Endothelial cell of umbilical vein (primary cell): ENCODE results near the gene MYO1A. TPM values are rescaled to one million over a fixed set of nuclear protein-coding genes. Genes with fewer than 3 reads are reported as not detected.

Source experiments
- BruUV-seq: library from RNA; stranded (reverse); fragments of 400-500 nt; replicated peaks from 2 replicates; lab custom pipeline; 2021; lab: Mats Ljungman, UMichigan
- CTCF ChIA-PET: fragments of 300-600, 350-600 bp; sonication (Branson Sonifier 250); formaldehyde crosslinking; loops from one replicate; lab custom pipeline; 2021; ENCODE audit warnings: antibody characterized with exemption, inconsistent platforms; lab: Charles Lee
- POLR2A ChIA-PET: fragments of 300-600, 350-600 bp; sonication (Branson Sonifier 250); formaldehyde crosslinking; loops from one replicate; lab custom pipeline; 2021; ENCODE audit warnings: antibody characterized with exemption, inconsistent platforms; lab: Charles Lee
- DNase-seq: peaks from one replicate; pipeline ENCODE4 v3.0.0-alpha.2; 2011; ENCODE audit warnings: low read depth, low spot score
- FAIRE-seq: peaks from 2 replicates; lab custom pipeline; 2011; peaks lifted over from hg19 to GRCh38; lab: Jason Lieb, UNC
- H2AFZ ChIP-seq: 2 replicates; pipeline ENCODE4 v1.6.0; 2012; ENCODE audit warnings: low read depth, low read length, control low read depth, inconsistent platforms
- H3K27ac ChIP-seq: 2 replicates; pipeline ENCODE4 v1.5.1; 2011; ENCODE audit warnings: low read depth, mild to moderate bottlenecking, control low read depth, low read length, moderate library complexity; ENCODE audit not compliant: insufficient read depth
- H3K27me3 ChIP-seq, 2 experiments: 2 replicates each; pipeline versions ENCODE4 v1.6.0 to v1.6.1; 2011; ENCODE audit warnings: low read length in 2 of 2, mixed read lengths in 1 of 2; ENCODE audit not compliant: control insufficient read depth in 2 of 2, insufficient read depth in 2 of 2
- H3K36me3 ChIP-seq, 2 experiments: 2 replicates in 1 of 2; 3 replicates in 1 of 2; pipeline ENCODE4 v1.5.1; 2011; ENCODE audit warnings: low read length in 2 of 2, mild to moderate bottlenecking in 1 of 2, moderate library complexity in 1 of 2; ENCODE audit not compliant: control insufficient read depth in 2 of 2, insufficient read depth in 2 of 2; ENCODE audit errors: extremely low read depth in 1 of 2
- H3K4me1 ChIP-seq: 3 replicates; pipeline ENCODE4 v1.5.1; 2011; ENCODE audit warnings: mild to moderate bottlenecking, low read length; ENCODE audit not compliant: control insufficient read depth, insufficient read depth; ENCODE audit errors: extremely low read depth
- H3K4me2 ChIP-seq: 2 replicates; pipeline ENCODE4 v1.6.1; 2011; ENCODE audit warnings: low read length, control low read depth, mixed read lengths; ENCODE audit not compliant: insufficient read depth
- H3K4me3 ChIP-seq, 3 experiments: fragments of 200-600 bp in 1 of 3; sonication (generic), shearing (Covaris generic) in 1 of 3; replicated peaks in 1 of 3; 2 replicates each; pipeline ENCODE4 v1.5.1; 2011 to 2016; ENCODE audit warnings: control low read depth in 3 of 3, low read length in 3 of 3, mild to moderate bottlenecking in 2 of 3, inconsistent platforms in 1 of 3, low read depth in 1 of 3, moderate library complexity in 1 of 3; ENCODE audit not compliant: insufficient read depth in 1 of 3
- H3K79me2 ChIP-seq: 2 replicates; pipeline ENCODE4 v1.6.0; 2012; ENCODE audit warnings: low read length, inconsistent platforms; ENCODE audit not compliant: control insufficient read depth, insufficient read depth
- H3K9ac ChIP-seq: replicated peaks from 2 replicates; pipeline ENCODE3; 2011; ENCODE audit warnings: low read length, control low read depth; ENCODE audit not compliant: insufficient read depth; ENCODE audit errors: extremely low read depth
- H3K9me1 ChIP-seq: replicated peaks from 3 replicates; pipeline ENCODE4 v1.6.0; 2011; ENCODE audit warnings: mild to moderate bottlenecking, low read length; ENCODE audit not compliant: control insufficient read depth, insufficient read depth; ENCODE audit errors: extremely low read depth
- H3K9me3 ChIP-seq: replicated peaks from 2 replicates; pipeline ENCODE4 v1.5.1; 2012; ENCODE audit warnings: low read length, inconsistent platforms; ENCODE audit not compliant: control insufficient read depth, insufficient read depth
- H4K20me1 ChIP-seq: replicated peaks from 2 replicates; pipeline ENCODE3; 2011; ENCODE audit warnings: mild to moderate bottlenecking, low read length; ENCODE audit not compliant: control insufficient read depth, insufficient read depth; ENCODE audit errors: extremely low read depth
- CTCF ChIP-seq, 2 donors: IDR thresholded peaks; 1 replicate in 1 of 2; 2 replicates in 1 of 2; pipeline ENCODE4 v1.5.1; 2011; ENCODE audit warnings: low read length in 2 of 2, mild to moderate bottlenecking in 2 of 2, moderate library complexity in 2 of 2, control low read depth in 1 of 2, inconsistent platforms in 1 of 2, low read depth in 1 of 2; ENCODE audit not compliant: insufficient read depth in 1 of 2; ENCODE audit errors: extremely low read depth in 1 of 2
- EZH2 ChIP-seq: IDR thresholded peaks from 2 replicates; pipeline ENCODE4 v1.6.1; 2012; ENCODE audit warnings: borderline replicate concordance, low read depth, mild to moderate bottlenecking, moderate library complexity, low read length, inconsistent platforms; ENCODE audit not compliant: severe bottlenecking
- FOS ChIP-seq: IDR thresholded peaks from 2 replicates; pipeline ENCODE4 v1.6.1; 2011; ENCODE audit warnings: mild to moderate bottlenecking, low read length, moderate library complexity, borderline replicate concordance; ENCODE audit not compliant: insufficient read depth
- GATA2 ChIP-seq: IDR thresholded peaks from 2 replicates; pipeline ENCODE4 v1.7.0; 2011; ENCODE audit warnings: low read depth, mild to moderate bottlenecking, moderate library complexity, mixed read lengths, low read length; ENCODE audit not compliant: insufficient read length, insufficient read depth
- JUN ChIP-seq: IDR thresholded peaks from 2 replicates; pipeline ENCODE4 v1.6.1; 2011; ENCODE audit warnings: borderline replicate concordance, low read depth; ENCODE audit not compliant: insufficient read length, insufficient read depth
- MAX ChIP-seq: IDR thresholded peaks from 2 replicates; pipeline ENCODE4 v1.6.1; 2011; ENCODE audit not compliant: insufficient read depth, insufficient read length
- MYC ChIP-seq: IDR thresholded peaks from one replicate; pipeline ENCODE4 v1.6.1; 2011; ENCODE audit warnings: mild to moderate bottlenecking, low read depth, low read length
- POLR2A ChIP-seq: IDR thresholded peaks from 2 replicates; pipeline ENCODE4 v1.6.1; 2012; ENCODE audit warnings: low read depth, mild to moderate bottlenecking, control low read depth, low read length
- POLR2AphosphoS5 ChIP-seq: IDR thresholded peaks from 2 replicates; pipeline ENCODE4 v1.6.1; 2012; ENCODE audit warnings: low read depth, mild to moderate bottlenecking, control low read depth, low read length, moderate library complexity; ENCODE audit not compliant: insufficient read depth
- dilution Hi-C: fragments of 300-500 bp; cut with MboI; formaldehyde crosslinking; loops from one replicate; pipeline ENCODE4 v1.15.0; 2019; ENCODE audit warnings: low sequenced_read_pairs; ENCODE audit not compliant: extremely low pct_ligation_motif_present
- intact Hi-C: fragments of 100-400 bp; cut with micrococcal nuclease; formaldehyde crosslinking; loops from one replicate; pipeline ENCODE4 v1.10.0; 2022
- polyA plus RNA-seq, 4 experiments: library from polyadenylated mRNA; depleted of rRNA in 3 of 4; stranded (reverse) in 3 of 4; unstranded in 1 of 4; fragments of >200 nt; gene quantifications; 2 replicates each; pipeline versions ENCODE4 v1.2.1 to v1.2.3, GENCODE V29; 2011 to 2012; ENCODE audit warnings: missing spikeins in 1 of 4
- total RNA-seq: library from RNA; stranded (reverse); gene quantifications from 2 replicates; pipeline ENCODE4 v1.2.3, GENCODE V29; 2021

The MYO1A gene
- total and polyA plus RNA-seq, 2 donors (not counting 3 experiments of a cell fraction or from before 2014, with no cell fraction given), result not detected

- FAIRE-seq (no peak), DNase-seq (no peak)
- Histone ChIP-seq H2AFZ (no peak overlapping the region), H3K9me3 (no peaks in the 10 kb centered on the region), H3K9ac (no peak overlapping the region), H3K27me3 (no peaks in the 10 kb centered on the region), H3K27ac (no peak overlapping the region), H3K4me1 (peaks cover 8% of the 10 kb centered on the region), H3K9me1 (no peaks in the 10 kb centered on the region), H3K36me3 (peaks cover 4 to 43% of the 10 kb centered on the region in 2 experiments), H3K4me3 (no peak overlapping the region), H4K20me1 (no peaks in the 10 kb centered on the region), H3K79me2 (no peaks in the 10 kb centered on the region), H3K4me2 (no peak overlapping the region)
- intact Hi-C loops, result no loop called here
- TF ChIP-seq FOS (no peak), EZH2 (no peak), MYC (no peak), CTCF (IDR thresholded peaks at IDR 0.05; ENCODE audit: extremely low read depth in 1 of 2, insufficient read depth in 1 of 2, low read depth in 1 of 2, low read length in 2 of 2) (no peak), POLR2AphosphoS5 (no peak), POLR2A (no peak), GATA2 (no peak), MAX (no peak), JUN (no peak)
- BruUV-seq, result no TSS peak
- dilution Hi-C loops, result no loop called here
- ChIA-PET POLR2A (interaction anchor here (2.2 kb wide), 1 partner anchor 14 kb away, joined by 9 read pairs; the partner anchor contains the start of gene STAT6), CTCF (interaction anchor here (1.5 to 14.4 kb wide), 3 partner anchors 14 to 30 kb away, joined by 3 to 158 read pairs (median 15); partner anchors contain the start of genes LRP1 and STAT6)
Measured at GRCh38 chr12:57097554-57097835, 47.6 kb upstream of the MYO1A start.
